H9 (cell line): ENCODE results near the gene KSR1. TPM values are rescaled to one million over a fixed set of nuclear protein-coding genes. Genes with fewer than 3 reads are reported as not detected.

Experiments used
- DNase-seq: peaks from one replicate; pipeline ENCODE4 v3.0.0-alpha.2; 2017
- H2AFZ ChIP-seq: one replicate; pipeline ENCODE4 v1.6.1; 2013; ENCODE audit warnings: mild to moderate bottlenecking, low read length, control low read depth, moderate library complexity
- H2AK5ac ChIP-seq: 2 replicates; pipeline ENCODE4 v1.6.1; 2013; ENCODE audit warnings: low read length, control low read depth, mixed read lengths; ENCODE audit not compliant: insufficient read length
- H2BK120ac ChIP-seq: one replicate; pipeline ENCODE4 v1.6.1; 2013; ENCODE audit warnings: low read depth, mild to moderate bottlenecking, low read length, control low read depth, inconsistent platforms; ENCODE audit not compliant: poor library complexity, severe bottlenecking
- H2BK12ac ChIP-seq: 2 replicates; pipeline ENCODE4 v1.6.1; 2013; ENCODE audit warnings: low read length, control low read depth, mixed read lengths, low read depth; ENCODE audit not compliant: insufficient read length
- H2BK15ac ChIP-seq: 2 replicates; pipeline ENCODE4 v1.6.1; 2013; ENCODE audit warnings: low read depth, low read length, control low read depth
- H2BK20ac ChIP-seq: one replicate; pipeline ENCODE4 v1.6.1; 2013; ENCODE audit warnings: low read depth, mild to moderate bottlenecking, low read length, control low read depth, inconsistent platforms; ENCODE audit not compliant: poor library complexity, severe bottlenecking
- H2BK5ac ChIP-seq: 2 replicates; pipeline ENCODE4 v1.6.1; 2013; ENCODE audit warnings: low read length, control low read depth, mixed read lengths; ENCODE audit not compliant: insufficient read length
- H3K14ac ChIP-seq: 2 replicates; pipeline ENCODE4 v1.6.1; 2013; ENCODE audit warnings: low read length, control low read depth; ENCODE audit not compliant: insufficient read depth
- H3K18ac ChIP-seq: 2 replicates; pipeline ENCODE4 v1.6.1; 2013; ENCODE audit warnings: low read depth, mild to moderate bottlenecking, mixed read lengths, low read length, control low read depth; ENCODE audit not compliant: insufficient read length
- H3K23ac ChIP-seq: 2 replicates; pipeline ENCODE4 v1.6.1; 2013; ENCODE audit warnings: low read length, control low read depth, mixed read lengths, low read depth; ENCODE audit not compliant: insufficient read length
- H3K23me2 ChIP-seq: 2 replicates; pipeline ENCODE4 v1.6.1; 2013; ENCODE audit warnings: low read depth, mild to moderate bottlenecking, mixed read lengths, low read length, control low read depth; ENCODE audit not compliant: insufficient read length, poor library complexity, severe bottlenecking
- H3K27ac ChIP-seq: 2 replicates; pipeline ENCODE4 v1.5.1; 2013; ENCODE audit warnings: low read length, control low read depth, mixed read lengths, low read depth; ENCODE audit not compliant: insufficient read length
- H3K27me3 ChIP-seq: 2 replicates; pipeline ENCODE4 v1.6.1; 2013; ENCODE audit warnings: low read length, control low read depth, inconsistent platforms; ENCODE audit not compliant: insufficient read depth
- H3K4ac ChIP-seq: 2 replicates; pipeline ENCODE4 v1.6.1; 2013; ENCODE audit warnings: low read depth, mild to moderate bottlenecking, control low read depth, inconsistent platforms, low read length, moderate library complexity
- H3K4me1 ChIP-seq: 2 replicates; pipeline ENCODE4 v1.6.1; 2013; ENCODE audit warnings: low read length, control low read depth, inconsistent platforms; ENCODE audit not compliant: insufficient read depth
- H3K4me2 ChIP-seq: 2 replicates; pipeline ENCODE4 v1.6.1; 2013; ENCODE audit warnings: low read length, control low read depth, mixed read lengths; ENCODE audit not compliant: insufficient read length, insufficient read depth
- H3K56ac ChIP-seq: 2 replicates; pipeline ENCODE4 v1.6.1; 2013; ENCODE audit warnings: low read depth, mild to moderate bottlenecking, mixed read lengths, low read length, control low read depth; ENCODE audit not compliant: insufficient read length
- H3K79me1 ChIP-seq: 2 replicates; pipeline ENCODE4 v1.6.1; 2013; ENCODE audit warnings: low read depth, mild to moderate bottlenecking, moderate library complexity, low read length, control low read depth, inconsistent platforms; ENCODE audit not compliant: insufficient read depth, poor library complexity, severe bottlenecking
- H3K79me2 ChIP-seq: 2 replicates; pipeline ENCODE4 v1.6.1; 2013; ENCODE audit warnings: low read length, control low read depth, inconsistent platforms; ENCODE audit not compliant: insufficient read depth
- H3K9ac ChIP-seq: 2 replicates; pipeline ENCODE4 v1.6.1; 2013; ENCODE audit warnings: low read length, control low read depth, mixed read lengths; ENCODE audit not compliant: insufficient read length; ENCODE audit errors: extremely low read depth
- H3K9me3 ChIP-seq: one replicate; pipeline ENCODE4 v1.6.1; 2013; ENCODE audit warnings: low read depth, low read length, inconsistent platforms; ENCODE audit not compliant: control insufficient read depth
- H3T11ph ChIP-seq: one replicate; pipeline ENCODE4 v1.6.1; 2013; ENCODE audit warnings: mild to moderate bottlenecking, low read length, control low read depth, inconsistent platforms
- H4K20me1 ChIP-seq: one replicate; pipeline ENCODE4 v1.6.1; 2013; ENCODE audit not compliant: control insufficient read depth, insufficient read length, insufficient read depth
- H4K5ac ChIP-seq: 2 replicates; pipeline ENCODE4 v1.6.1; 2013; ENCODE audit warnings: low read depth, mild to moderate bottlenecking, mixed read lengths, low read length, control low read depth; ENCODE audit not compliant: insufficient read length
- H4K8ac ChIP-seq: replicated peaks from 2 replicates; pipeline ENCODE4 v1.6.1; 2013; ENCODE audit warnings: low read length, control low read depth, mixed read lengths, low read depth; ENCODE audit not compliant: insufficient read length
- H4K91ac ChIP-seq: 2 replicates; pipeline ENCODE4 v1.6.1; 2013; ENCODE audit warnings: low read depth, mild to moderate bottlenecking, moderate library complexity, mixed read lengths, low read length, control low read depth; ENCODE audit not compliant: insufficient read length
- H3K27ac Mint-ChIP-seq, 3 experiments: 2 replicates in 2 of 3; 3 replicates in 1 of 3; pipeline ENCODE4 v1.8.0; 2020 to 2021; ENCODE audit warnings: mixed read lengths in 3 of 3, mild to moderate bottlenecking in 1 of 3, moderate library complexity in 1 of 3
- H3K27me3 Mint-ChIP-seq: 2 replicates; pipeline ENCODE4 v1.8.0; 2021; ENCODE audit warnings: low read depth, mild to moderate bottlenecking, moderate library complexity, mixed read lengths
- H3K36me3 Mint-ChIP-seq, 3 experiments: 2 replicates in 2 of 3; 3 replicates in 1 of 3; pipeline ENCODE4 v1.8.0; 2020 to 2021; ENCODE audit warnings: low read depth in 3 of 3, mixed read lengths in 3 of 3; ENCODE audit not compliant: insufficient read depth in 1 of 3
- H3K4me1 Mint-ChIP-seq, 2 experiments: 2 replicates each; pipeline ENCODE4 v1.8.0; 2020; ENCODE audit warnings: mixed read lengths in 2 of 2
- H3K4me3 Mint-ChIP-seq, 2 experiments: 2 replicates in 1 of 2; 3 replicates in 1 of 2; pipeline ENCODE4 v1.8.0; 2020 to 2021; ENCODE audit warnings: mild to moderate bottlenecking in 2 of 2, mixed read lengths in 2 of 2, moderate library complexity in 1 of 2
- H3K9me3 Mint-ChIP-seq, 2 experiments: 2 replicates in 1 of 2; 3 replicates in 1 of 2; pipeline ENCODE4 v1.8.0; 2020; ENCODE audit warnings: mild to moderate bottlenecking in 2 of 2, mixed read lengths in 2 of 2, moderate library complexity in 1 of 2
- WGBS: extraction: QIAGEN DNeasy Blood & Tissue Kit; methylation state at CpG from one replicate; pipeline ENCODE4 v1.1.7; 2013; ENCODE audit warnings: missing lambda C conversion rate, low lambda C conversion rate, mixed read lengths; ENCODE audit not compliant: insufficient read length; ENCODE audit errors: extremely low coverage; 5-methylcytosine and 5-hydroxymethylcytosine counted together
- total RNA-seq: library from RNA; stranded (reverse); gene quantifications from 2 replicates; pipeline ENCODE4 v1.2.1, GENCODE V29; 2021
- TF ChIP-seq, protein P1 (sequence below): fragments of 200-600 bp; sonication (generic); conservative IDR thresholded peaks from 3 replicates; pipeline ENCODE4 v1.8.0; 2021; ENCODE audit warnings: antibody characterized with exemption, mild to moderate bottlenecking

The KSR1 gene
- total RNA-seq, 1 experiment from 2014 or later: 44.9 TPM

DNA sequence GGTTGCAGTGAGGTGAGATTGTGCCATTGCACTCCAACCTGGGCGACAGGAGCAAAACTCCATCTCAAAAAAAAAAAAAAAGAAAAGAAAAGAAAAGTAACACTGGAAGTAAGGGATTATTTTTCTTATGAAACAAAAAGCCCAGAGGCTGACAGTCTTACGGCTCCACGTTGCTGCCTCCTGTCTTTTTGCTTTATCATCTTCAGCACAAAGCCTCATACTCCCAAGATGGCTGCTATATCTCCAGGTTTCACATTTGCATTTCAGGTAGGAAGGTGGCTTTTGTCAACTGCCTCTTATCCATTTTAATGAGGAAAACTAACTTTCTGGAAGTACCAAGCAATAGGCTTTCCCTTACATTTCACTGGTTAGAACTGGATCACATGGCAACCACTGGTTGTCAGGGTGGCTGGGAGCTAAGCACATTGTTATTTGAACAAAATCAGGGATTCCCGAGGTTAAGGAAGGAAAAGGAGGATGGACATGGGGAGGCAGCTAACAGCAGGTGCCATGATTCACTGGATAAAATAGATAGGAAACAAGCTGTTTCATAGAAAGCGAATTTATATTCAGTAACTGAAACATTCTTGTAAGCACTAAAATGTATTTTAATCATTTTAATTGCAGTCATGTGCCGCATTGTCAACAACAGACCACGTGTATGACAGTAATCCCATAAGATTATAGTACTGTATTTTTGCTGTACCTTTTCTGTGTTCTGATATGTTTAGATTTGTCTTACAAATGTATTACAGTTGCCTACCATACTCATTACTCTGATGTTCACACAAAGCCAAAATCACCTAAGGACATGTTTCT lies 58.6 kb downstream of the KSR1 start:
- no peak overlapping the region for H3K4me2 ChIP-seq
- peak overlapping the region in 1 of 2 experiments; percentile 13; a peak in 1 of 5 replicates for H3K4me3 Mint-ChIP-seq
- no peaks in the 10 kb centered on the region; the same call in 1 of the 2 replicates for H3K79me2 ChIP-seq
- no peaks in the 10 kb centered on the region for H3K23me2 ChIP-seq
- H2BK120ac ChIP-seq: no peak overlapping the region
- no peak overlapping the region for H4K91ac ChIP-seq
- no peak overlapping the region for H3K14ac ChIP-seq
- peaks cover 23% of the 10 kb centered on the region; the same call in 1 of the 2 replicates for H3K4me1 ChIP-seq
- no peak overlapping the region for H2AFZ ChIP-seq
- H3K56ac ChIP-seq: no peak overlapping the region
- H3K18ac ChIP-seq: no peak overlapping the region
- 0 out of 7 replicates have a peak, but pooled peaks cover 0 to 1% (median 0%) of the 10 kb centered on the region in 3 experiments for H3K36me3 Mint-ChIP-seq
- TF ChIP-seq, protein P1, sequence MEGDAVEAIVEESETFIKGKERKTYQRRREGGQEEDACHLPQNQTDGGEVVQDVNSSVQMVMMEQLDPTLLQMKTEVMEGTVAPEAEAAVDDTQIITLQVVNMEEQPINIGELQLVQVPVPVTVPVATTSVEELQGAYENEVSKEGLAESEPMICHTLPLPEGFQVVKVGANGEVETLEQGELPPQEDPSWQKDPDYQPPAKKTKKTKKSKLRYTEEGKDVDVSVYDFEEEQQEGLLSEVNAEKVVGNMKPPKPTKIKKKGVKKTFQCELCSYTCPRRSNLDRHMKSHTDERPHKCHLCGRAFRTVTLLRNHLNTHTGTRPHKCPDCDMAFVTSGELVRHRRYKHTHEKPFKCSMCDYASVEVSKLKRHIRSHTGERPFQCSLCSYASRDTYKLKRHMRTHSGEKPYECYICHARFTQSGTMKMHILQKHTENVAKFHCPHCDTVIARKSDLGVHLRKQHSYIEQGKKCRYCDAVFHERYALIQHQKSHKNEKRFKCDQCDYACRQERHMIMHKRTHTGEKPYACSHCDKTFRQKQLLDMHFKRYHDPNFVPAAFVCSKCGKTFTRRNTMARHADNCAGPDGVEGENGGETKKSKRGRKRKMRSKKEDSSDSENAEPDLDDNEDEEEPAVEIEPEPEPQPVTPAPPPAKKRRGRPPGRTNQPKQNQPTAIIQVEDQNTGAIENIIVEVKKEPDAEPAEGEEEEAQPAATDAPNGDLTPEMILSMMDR: no peak
- H3K9me3 Mint-ChIP-seq: no peaks in the 10 kb centered on the region; a peak in 1 of 5 replicates
- no peak overlapping the region for H3K23ac ChIP-seq
- no peak overlapping the region for H2AK5ac ChIP-seq
- H4K8ac ChIP-seq: no peak overlapping the region
- H3K4ac ChIP-seq: no peak overlapping the region
- H3K9me3 ChIP-seq: no peaks in the 10 kb centered on the region
- no peak for DNase-seq
- H2BK20ac ChIP-seq: no peak overlapping the region
- no peaks in the 10 kb centered on the region for H3K27me3 Mint-ChIP-seq
- H2BK12ac ChIP-seq: no peak overlapping the region
- H4K5ac ChIP-seq: no peak overlapping the region
- H2BK5ac ChIP-seq: no peak overlapping the region
- peak overlapping the region; percentile 45 to 92 (median 71); a peak in 6 of 7 replicates for H3K27ac Mint-ChIP-seq
- H4K20me1 ChIP-seq: no peaks in the 10 kb centered on the region
- H3K79me1 ChIP-seq: no peaks in the 10 kb centered on the region
- no peak overlapping the region for H3K9ac ChIP-seq
- WGBS: no CpG with 5 or more reads among the region's 7 CpGs
- peaks cover 81 to 86% of the 10 kb centered on the region in 2 experiments for H3K4me1 Mint-ChIP-seq
- H3K27ac ChIP-seq: no peak overlapping the region
- no peak overlapping the region for H3T11ph ChIP-seq
- H2BK15ac ChIP-seq: no peak overlapping the region
- H3K27me3 ChIP-seq: no peaks in the 10 kb centered on the region
